ENCODE results near the gene MLLT1. TPM values are rescaled to one million over a fixed set of nuclear protein-coding genes. Genes with fewer than 3 reads are reported as not detected.

MLLT1 gene
- total and polyA plus RNA-seq, 4 donors = 2.1 to 15.6 (median 7.3) TPM

GRCh38 chr19:6215701-6216235, 64.0 kb downstream of the MLLT1 start:
- Histone ChIP-seq H3K4me3 (ENCODE audit: low read depth in 1 of 3, low read length in 3 of 3) (no peak overlapping the region), H3K9ac (ENCODE audit: low read depth in 1 of 2, low read length in 2 of 2) (no peak overlapping the region), H3K36me3 (ENCODE audit: control insufficient read depth in 4 of 4, insufficient read depth in 3 of 4, low read depth in 1 of 4, low read length in 3 of 4) (peaks cover 0 to 39% (median 10%) of the 10 kb centered on the region in 4 donors), H3K9me3 (ENCODE audit: control insufficient read depth in 4 of 4, low read length in 3 of 4) (no peaks in the 10 kb centered on the region), H3K27ac (ENCODE audit: low read depth in 1 of 2, low read length in 2 of 2) (no peak overlapping the region), H3K27me3 (ENCODE audit: control insufficient read depth in 4 of 4, insufficient read depth in 4 of 4, low read length in 3 of 4) (no peaks in the 10 kb centered on the region), H3K4me1 (ENCODE audit: control insufficient read depth in 4 of 4, insufficient read depth in 4 of 4, low read length in 3 of 4) (peaks cover 3 to 23% (median 18%) of the 10 kb centered on the region in 4 donors)
- DNase-seq (ENCODE audit: low spot score) = no peak
- TF ChIP-seq, protein P1, sequence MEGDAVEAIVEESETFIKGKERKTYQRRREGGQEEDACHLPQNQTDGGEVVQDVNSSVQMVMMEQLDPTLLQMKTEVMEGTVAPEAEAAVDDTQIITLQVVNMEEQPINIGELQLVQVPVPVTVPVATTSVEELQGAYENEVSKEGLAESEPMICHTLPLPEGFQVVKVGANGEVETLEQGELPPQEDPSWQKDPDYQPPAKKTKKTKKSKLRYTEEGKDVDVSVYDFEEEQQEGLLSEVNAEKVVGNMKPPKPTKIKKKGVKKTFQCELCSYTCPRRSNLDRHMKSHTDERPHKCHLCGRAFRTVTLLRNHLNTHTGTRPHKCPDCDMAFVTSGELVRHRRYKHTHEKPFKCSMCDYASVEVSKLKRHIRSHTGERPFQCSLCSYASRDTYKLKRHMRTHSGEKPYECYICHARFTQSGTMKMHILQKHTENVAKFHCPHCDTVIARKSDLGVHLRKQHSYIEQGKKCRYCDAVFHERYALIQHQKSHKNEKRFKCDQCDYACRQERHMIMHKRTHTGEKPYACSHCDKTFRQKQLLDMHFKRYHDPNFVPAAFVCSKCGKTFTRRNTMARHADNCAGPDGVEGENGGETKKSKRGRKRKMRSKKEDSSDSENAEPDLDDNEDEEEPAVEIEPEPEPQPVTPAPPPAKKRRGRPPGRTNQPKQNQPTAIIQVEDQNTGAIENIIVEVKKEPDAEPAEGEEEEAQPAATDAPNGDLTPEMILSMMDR (IDR thresholded peaks at IDR 0.05; ENCODE audit: low read depth, low read length, missing input control) = no peak
- TF ChIP-seq HNF4A (conservative IDR thresholded peaks at IDR 0.05) (no peak), RAD21 (IDR thresholded peaks at IDR 0.05) (no peak), NR2F2 (IDR thresholded peaks at IDR 0.05) (no peak), JUND (IDR thresholded peaks at IDR 0.05) (no peak)
- 93% methylated on average over 15 of the region's 15 CpGs for WGBS

DNA sequence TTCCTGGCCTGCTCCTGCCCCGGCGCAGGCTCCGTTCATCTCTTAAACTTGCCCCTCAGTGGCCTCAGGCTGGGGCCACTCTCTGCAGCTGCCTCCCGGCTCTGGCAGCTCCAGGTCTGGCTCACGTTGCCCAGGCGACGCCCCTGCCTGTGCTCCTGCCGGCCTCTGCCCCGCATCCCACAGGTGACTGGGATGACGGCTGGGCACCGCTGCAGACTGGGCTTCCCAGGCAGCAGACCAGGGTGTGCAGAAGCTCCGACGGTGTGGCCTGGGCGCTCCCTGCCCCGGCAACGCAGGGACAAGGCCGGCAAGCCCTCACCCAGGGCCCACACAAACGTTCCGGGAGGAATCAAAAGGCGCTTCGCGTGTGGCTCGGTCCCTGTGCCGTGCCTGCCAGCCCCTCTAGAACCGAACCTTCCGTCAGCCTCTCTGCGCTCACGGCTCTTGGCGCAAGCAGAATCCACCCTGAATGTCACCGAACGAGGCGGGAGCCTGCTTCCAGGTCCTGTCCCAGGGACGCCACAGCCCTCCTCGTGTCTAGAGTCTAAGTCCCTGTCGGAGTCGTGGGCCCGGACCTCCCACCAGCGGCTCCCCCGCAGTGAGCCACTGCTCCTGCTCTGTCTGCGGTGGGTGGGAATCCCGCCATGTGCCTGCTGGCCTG, 64.8 kb downstream of the MLLT1 start:
- Histone ChIP-seq H3K9me3 (ENCODE audit: control insufficient read depth in 4 of 4, low read length in 3 of 4) (no peaks in the 10 kb centered on the region), H3K4me3 (ENCODE audit: low read depth in 1 of 3, low read length in 3 of 3) (no peak overlapping the region), H3K4me1 (ENCODE audit: control insufficient read depth in 4 of 4, insufficient read depth in 4 of 4, low read length in 3 of 4) (peaks cover 2 to 15% (median 13%) of the 10 kb centered on the region in 4 donors), H3K27me3 (ENCODE audit: control insufficient read depth in 4 of 4, insufficient read depth in 4 of 4, low read length in 3 of 4) (no peaks in the 10 kb centered on the region), H3K27ac (ENCODE audit: low read depth in 1 of 2, low read length in 2 of 2) (no peak overlapping the region), H3K36me3 (ENCODE audit: control insufficient read depth in 4 of 4, insufficient read depth in 3 of 4, low read depth in 1 of 4, low read length in 3 of 4) (peaks cover 0 to 32% (median 10%) of the 10 kb centered on the region in 4 donors), H3K9ac (ENCODE audit: low read depth in 1 of 2, low read length in 2 of 2) (no peak overlapping the region)
- 92% methylated on average over 41 of the region's 41 CpGs for WGBS
- TF ChIP-seq TAF1 (conservative IDR thresholded peaks at IDR 0.05) = no peak
- TF ChIP-seq HNF4A (conservative IDR thresholded peaks at IDR 0.05) = no peak
- no peak for TF ChIP-seq NR2F2 (IDR thresholded peaks at IDR 0.05)
- TF ChIP-seq SP1 (IDR thresholded peaks at IDR 0.05) = no peak
- TF ChIP-seq RXRA (IDR thresholded peaks at IDR 0.05) = no peak
- TF ChIP-seq, protein P2, sequence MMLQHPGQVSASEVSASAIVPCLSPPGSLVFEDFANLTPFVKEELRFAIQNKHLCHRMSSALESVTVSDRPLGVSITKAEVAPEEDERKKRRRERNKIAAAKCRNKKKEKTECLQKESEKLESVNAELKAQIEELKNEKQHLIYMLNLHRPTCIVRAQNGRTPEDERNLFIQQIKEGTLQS (IDR thresholded peaks at IDR 0.05) = no peak
- no peak for DNase-seq (ENCODE audit: low spot score)

DNA sequence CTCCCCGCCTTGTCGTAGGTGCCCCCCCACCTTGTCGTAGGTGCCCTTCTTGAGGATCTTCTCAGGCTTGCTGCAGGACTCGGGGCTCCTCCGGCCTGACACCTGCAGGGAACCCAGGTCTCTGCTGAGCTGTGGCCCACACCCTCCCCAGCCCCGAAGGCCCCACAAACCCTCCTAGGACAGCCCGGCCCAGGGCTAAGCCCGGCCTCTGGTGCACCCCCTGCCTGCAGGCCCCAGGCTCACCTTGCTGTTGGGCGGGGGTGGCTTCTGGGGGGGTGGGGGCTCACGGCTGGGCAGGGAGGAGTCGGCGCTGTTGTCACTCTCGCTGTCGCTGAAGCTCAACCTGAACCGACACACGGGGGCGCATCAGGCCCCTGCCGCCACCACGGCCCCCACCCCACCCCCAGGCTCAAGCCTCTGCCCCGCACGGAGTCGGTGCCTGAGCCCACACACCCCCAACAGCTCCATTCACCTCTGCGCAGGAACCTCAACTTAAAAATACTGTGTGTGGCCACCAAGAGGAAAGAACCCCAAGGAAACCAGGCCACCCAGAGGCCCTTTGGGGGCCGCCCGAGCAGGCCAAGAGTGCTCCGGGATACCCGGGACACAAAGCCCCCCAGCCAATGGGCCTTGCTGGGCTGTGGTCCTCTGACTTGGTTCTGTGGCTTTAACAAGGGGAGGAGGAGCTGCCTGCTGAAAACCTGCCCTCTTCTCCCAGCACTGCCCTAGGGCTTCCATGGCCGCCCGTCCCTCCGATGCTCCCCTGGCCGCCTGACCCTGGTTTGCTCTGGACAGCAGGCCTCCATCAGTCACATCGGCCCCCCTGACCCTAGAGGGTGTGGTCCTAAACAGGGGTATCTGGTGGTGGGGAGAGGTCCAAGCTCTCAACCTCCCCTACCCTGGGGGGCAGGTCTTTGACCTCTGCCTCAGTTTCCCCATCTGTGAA, 65.8 kb downstream of the MLLT1 start:
- Histone ChIP-seq H3K9me3 (ENCODE audit: control insufficient read depth in 4 of 4, low read length in 3 of 4) (no peaks in the 10 kb centered on the region), H3K4me3 (ENCODE audit: low read depth in 1 of 3, low read length in 3 of 3) (no peak overlapping the region), H3K9ac (ENCODE audit: low read depth in 1 of 2, low read length in 2 of 2) (no peak overlapping the region), H3K27ac (ENCODE audit: low read depth in 1 of 2, low read length in 2 of 2) (no peak overlapping the region), H3K36me3 (ENCODE audit: control insufficient read depth in 4 of 4, insufficient read depth in 3 of 4, low read depth in 1 of 4, low read length in 3 of 4) (peaks cover 0 to 26% (median 10%) of the 10 kb centered on the region in 4 donors), H3K4me1 (ENCODE audit: control insufficient read depth in 4 of 4, insufficient read depth in 4 of 4, low read length in 3 of 4) (peaks cover 0 to 5% (median 4%) of the 10 kb centered on the region in 4 donors), H3K27me3 (ENCODE audit: control insufficient read depth in 4 of 4, insufficient read depth in 4 of 4, low read length in 3 of 4) (no peaks in the 10 kb centered on the region)
- TF ChIP-seq FOXA2 (IDR thresholded peaks at IDR 0.05) (no peak), TAF1 (conservative IDR thresholded peaks at IDR 0.05) (no peak), HNF4G (IDR thresholded peaks at IDR 0.05) (no peak)
- TF ChIP-seq, protein P2 (IDR thresholded peaks at IDR 0.05) = no peak
- DNase-seq (ENCODE audit: low spot score) = no peak
- 94% methylated on average over 32 of the region's 32 CpGs for WGBS
